Thyroid gland (tissue), 4 donors: ENCODE measurements around the gene ACAP3.

Experiments used
- CTCF ChIP-seq, 6 experiments: fragments of 200-600 bp in 3 of 6; fragments of 450-650 bp in 3 of 6; sonication (generic) in 3 of 6; IDR thresholded peaks; one replicate each; pipeline ENCODE4 v1.5.1; 2016 to 2019; ENCODE audit warnings: antibody characterized with exemption in 6 of 6, mild to moderate bottlenecking in 2 of 6, inconsistent platforms in 1 of 6, moderate library complexity in 1 of 6
- POLR2A ChIP-seq, 2 donors: fragments of 450-650 bp; IDR thresholded peaks; one replicate each; pipeline ENCODE4 v1.6.1; 2017; ENCODE audit warnings: antibody characterized with exemption in 2 of 2, mild to moderate bottlenecking in 2 of 2, moderate library complexity in 1 of 2

- TF ChIP-seq POLR2A (IDR thresholded peaks at IDR 0.05) (no peak), CTCF (IDR thresholded peaks at IDR 0.05) (no peak)
Observed at GRCh38 chr1:1332774-1333480, 25.2 kb upstream of the ACAP3 start.
